Measurements from ENCODE around the gene FBLN1. TPM values are rescaled to one million over a fixed set of nuclear protein-coding genes. Genes with fewer than 3 reads are reported as not detected.

FBLN1 gene
- total and polyA plus RNA-seq, 9 of the 15 experiments (the other 6 are each of a cell fraction or from before 2014, with no cell fraction given): 0.66 TPM; not detected in 8

DNA sequence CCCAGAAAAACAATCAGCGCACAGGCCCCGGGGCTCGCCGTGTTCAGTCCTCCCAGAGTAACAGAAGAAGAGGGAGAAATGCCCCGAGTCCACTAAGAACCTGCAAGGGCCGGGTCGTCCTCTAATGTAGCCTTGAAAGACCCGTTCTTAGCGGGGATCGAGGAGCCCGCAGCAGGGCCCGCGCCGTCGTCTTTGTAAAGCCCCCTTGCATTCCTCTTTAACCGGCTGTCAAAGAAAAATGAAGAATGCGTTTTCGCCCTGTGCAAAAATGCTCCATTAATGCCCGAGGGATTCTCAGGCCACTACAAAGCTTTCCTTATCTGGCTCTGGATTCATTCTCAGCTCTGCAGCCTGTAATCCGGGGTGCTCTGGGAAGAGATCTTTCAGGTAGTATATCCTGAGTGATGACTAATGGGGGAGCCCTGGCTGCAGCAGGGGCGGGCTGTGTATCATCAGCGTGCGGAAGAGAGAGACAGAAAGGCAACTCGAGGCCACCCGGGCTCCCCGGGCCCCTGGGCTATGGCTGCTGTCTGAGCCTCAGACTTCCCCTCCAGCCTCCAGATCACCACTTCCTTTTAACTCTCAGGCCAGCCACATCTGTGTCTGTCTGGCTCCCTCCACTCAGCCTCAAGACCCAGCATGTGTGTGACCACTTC is 78.2 kb downstream of the FBLN1 start:
- no peak overlapping the region for H2AFZ ChIP-seq (ENCODE audit: low read depth, low read length)
- H3K9me3 ChIP-seq (replicated peaks; ENCODE audit: control insufficient read depth, insufficient read depth, low read depth, low read length): no peaks in the 10 kb centered on the region
- FAIRE-seq (no peak), ATAC-seq (no peak), DNase-seq (ENCODE audit: extremely low read depth in 1 of 4, low spot score in 3 of 4) (no peak)
- H3K4me2 ChIP-seq (ENCODE audit: insufficient read depth, low read length): no peak overlapping the region
- no peak for TF ChIP-seq TEAD1 (CRISPR knock-in tag; IDR thresholded peaks at IDR 0.05)
- no peak for TF ChIP-seq EP400 (IDR thresholded peaks at IDR 0.05)
- TF ChIP-seq ZNF324 (CRISPR knock-in tag; IDR thresholded peaks at IDR 0.05): no peak
- TF ChIP-seq, protein P1, sequence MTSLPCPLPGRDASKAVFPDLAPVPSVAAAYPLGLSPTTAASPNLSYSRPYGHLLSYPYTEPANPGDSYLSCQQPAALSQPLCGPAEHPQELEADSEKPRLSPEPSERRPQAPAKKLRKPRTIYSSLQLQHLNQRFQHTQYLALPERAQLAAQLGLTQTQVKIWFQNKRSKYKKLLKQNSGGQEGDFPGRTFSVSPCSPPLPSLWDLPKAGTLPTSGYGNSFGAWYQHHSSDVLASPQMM (CRISPR knock-in tag; IDR thresholded peaks at IDR 0.05): no peak
- no peak for TF ChIP-seq SMARCC2 (IDR thresholded peaks at IDR 0.05; ENCODE audit: low read depth)
- TF ChIP-seq, protein P2, sequence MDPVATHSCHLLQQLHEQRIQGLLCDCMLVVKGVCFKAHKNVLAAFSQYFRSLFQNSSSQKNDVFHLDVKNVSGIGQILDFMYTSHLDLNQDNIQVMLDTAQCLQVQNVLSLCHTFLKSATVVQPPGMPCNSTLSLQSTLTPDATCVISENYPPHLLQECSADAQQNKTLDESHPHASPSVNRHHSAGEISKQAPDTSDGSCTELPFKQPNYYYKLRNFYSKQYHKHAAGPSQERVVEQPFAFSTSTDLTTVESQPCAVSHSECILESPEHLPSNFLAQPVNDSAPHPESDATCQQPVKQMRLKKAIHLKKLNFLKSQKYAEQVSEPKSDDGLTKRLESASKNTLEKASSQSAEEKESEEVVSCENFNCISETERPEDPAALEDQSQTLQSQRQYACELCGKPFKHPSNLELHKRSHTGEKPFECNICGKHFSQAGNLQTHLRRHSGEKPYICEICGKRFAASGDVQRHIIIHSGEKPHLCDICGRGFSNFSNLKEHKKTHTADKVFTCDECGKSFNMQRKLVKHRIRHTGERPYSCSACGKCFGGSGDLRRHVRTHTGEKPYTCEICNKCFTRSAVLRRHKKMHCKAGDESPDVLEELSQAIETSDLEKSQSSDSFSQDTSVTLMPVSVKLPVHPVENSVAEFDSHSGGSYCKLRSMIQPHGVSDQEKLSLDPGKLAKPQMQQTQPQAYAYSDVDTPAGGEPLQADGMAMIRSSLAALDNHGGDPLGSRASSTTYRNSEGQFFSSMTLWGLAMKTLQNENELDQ (CRISPR knock-in tag; IDR thresholded peaks at IDR 0.05; ENCODE audit: borderline replicate concordance): no peak
- TF ChIP-seq ZFP30 (CRISPR knock-in tag; IDR thresholded peaks at IDR 0.05; ENCODE audit: borderline replicate concordance): no peak
- no peak for TF ChIP-seq HMG20B (CRISPR knock-in tag; IDR thresholded peaks at IDR 0.05)
- no peak for TF ChIP-seq TCFL5 (CRISPR knock-in tag; conservative IDR thresholded peaks at IDR 0.05)
- no peaks in the 10 kb centered on the region for H3K36me3 ChIP-seq (ENCODE audit: control insufficient read depth, insufficient read depth, low read length)
- ChIA-PET POLR2A (no interaction called here), CTCF (ENCODE audit: low intra/inter-chr PET ratio) (no interaction called here)
- no peak overlapping the region for H3K9ac ChIP-seq (ENCODE audit: insufficient read depth in 1 of 2, low read depth in 2 of 2, low read length in 2 of 2)
- H4K20me1 ChIP-seq (replicated peaks; ENCODE audit: control insufficient read depth, insufficient read depth, low read length): peaks cover 3% of the 10 kb centered on the region; the same call in 1 of the 2 replicates
- intact Hi-C loops (cut with micrococcal nuclease): no loop called here
- WGBS (ENCODE audit: insufficient coverage, low coverage, missing lambda C conversion rate): under 1% methylated on average over 20 of the region's 26 CpGs
- in situ Hi-C loops (cut with MboI): loop anchor here (5.0 kb wide), 2 partner anchors 406 to 531 kb away; no protein-coding TSS in a partner anchor
- H3K4me3 ChIP-seq: no peak overlapping the region
- H3K27ac ChIP-seq (ENCODE audit: extremely low read depth, low read depth, low read length): no peak overlapping the region
- no peaks in the 10 kb centered on the region for H3K79me2 ChIP-seq (ENCODE audit: control insufficient read depth, insufficient read depth, low read length)
- H3K4me1 ChIP-seq (replicated peaks in 1 of 2; ENCODE audit: control insufficient read depth in 2 of 2, insufficient read depth in 2 of 2, low read length in 2 of 2): peaks cover 0 to 5% of the 10 kb centered on the region in 2 experiments; a peak in 2 of 5 replicates
- no TSS peak for BruUV-seq (replicated peaks)
- peaks cover 5 to 79% of the 10 kb centered on the region in 2 experiments; a peak in 4 of 5 replicates for H3K27me3 ChIP-seq (ENCODE audit: control insufficient read depth in 2 of 2, insufficient read depth in 2 of 2, low read length in 2 of 2)
- H3K9me1 ChIP-seq (ENCODE audit: control insufficient read depth, insufficient read depth, low read length): no peaks in the 10 kb centered on the region

All from K562 (cell line).